HEK293 (cell line): ENCODE measurements around the gene OBSCN.

Experiments used
- GLIS2 ChIP-seq: fragments of 450-650 bp; formaldehyde crosslinking; IDR thresholded peaks from 2 replicates; pipeline ENCODE4 v1.5.1; 2016; ENCODE audit warnings: missing biosample characterization, missing genetic modification characterization
- HOXC10 ChIP-seq: sonication (generic); formaldehyde crosslinking; IDR thresholded peaks from 2 replicates; pipeline ENCODE4 v1.8.1; 2023; ENCODE audit warnings: mild to moderate bottlenecking, missing genetic modification reagents
- KLF16 ChIP-seq: fragments of 450-650 bp; formaldehyde crosslinking; IDR thresholded peaks from 2 replicates; pipeline ENCODE4 v1.5.1; 2017; ENCODE audit warnings: missing biosample characterization, missing genetic modification characterization
- KLF17 ChIP-seq: fragments of 450-650 bp; formaldehyde crosslinking; IDR thresholded peaks from 2 replicates; pipeline ENCODE4 v1.5.1; 2016; ENCODE audit warnings: missing biosample characterization, missing genetic modification characterization
- KLF8 ChIP-seq: fragments of 450-650 bp; formaldehyde crosslinking; IDR thresholded peaks from 2 replicates; pipeline ENCODE4 v1.5.1; 2016; ENCODE audit warnings: missing biosample characterization, missing genetic modification characterization
- MEIS1 ChIP-seq: sonication (generic); formaldehyde crosslinking; IDR thresholded peaks from 2 replicates; pipeline ENCODE4 v1.8.1; 2022; ENCODE audit warnings: missing genetic modification reagents, mild to moderate bottlenecking, borderline replicate concordance
- REPIN1 ChIP-seq: fragments of 450-650 bp; formaldehyde crosslinking; IDR thresholded peaks from 2 replicates; pipeline ENCODE4 v1.5.1; 2017; ENCODE audit warnings: missing biosample characterization, missing genetic modification characterization, low read depth
- SP7 ChIP-seq: fragments of 450-650 bp; formaldehyde crosslinking; IDR thresholded peaks from 2 replicates; pipeline ENCODE4 v1.5.1; 2016; ENCODE audit warnings: missing biosample characterization, missing genetic modification characterization
- ZBTB8A ChIP-seq: fragments of 450-650 bp; formaldehyde crosslinking; IDR thresholded peaks from 2 replicates; pipeline ENCODE4 v1.5.1; 2016; ENCODE audit warnings: missing biosample characterization, missing genetic modification characterization
- ZNF211 ChIP-seq: fragments of 450-650 bp; formaldehyde crosslinking; IDR thresholded peaks from 2 replicates; pipeline ENCODE4 v1.5.1; 2016; ENCODE audit warnings: low read depth, missing biosample characterization, missing genetic modification characterization
- ZNF274 ChIP-seq, 2 experiments: fragments of 200-500 bp in 1 of 2; fragments of 450-650 bp in 1 of 2; sonication (Bioruptor generic) in 1 of 2; formaldehyde crosslinking in 1 of 2; IDR thresholded peaks; 2 replicates each; pipeline versions ENCODE4 v1.5.1 to v1.6.1; 2014 to 2016; ENCODE audit warnings: borderline replicate concordance in 1 of 2, inconsistent platforms in 1 of 2, low read length in 1 of 2, missing biosample characterization in 1 of 2, missing genetic modification characterization in 1 of 2
- ZNF335 ChIP-seq: fragments of 450-650 bp; formaldehyde crosslinking; conservative IDR thresholded peaks from 2 replicates; pipeline ENCODE4 v1.5.1; 2016; ENCODE audit warnings: missing biosample characterization, missing genetic modification characterization
- ZNF350 ChIP-seq: fragments of 450-650 bp; formaldehyde crosslinking; IDR thresholded peaks from 2 replicates; pipeline ENCODE4 v1.5.0; 2017; ENCODE audit warnings: missing biosample characterization, mild to moderate bottlenecking, missing genetic modification characterization
- ZNF391 ChIP-seq: fragments of 450-650 bp; formaldehyde crosslinking; IDR thresholded peaks from 2 replicates; pipeline ENCODE4 v1.5.1; 2016; ENCODE audit warnings: low read depth, missing biosample characterization, missing genetic modification characterization, borderline replicate concordance
- ZNF501 ChIP-seq: fragments of 450-650 bp; formaldehyde crosslinking; IDR thresholded peaks from 2 replicates; pipeline ENCODE4 v1.5.1; 2016; ENCODE audit warnings: missing biosample characterization, missing genetic modification characterization
- ZNF530 ChIP-seq: fragments of 450-650 bp; formaldehyde crosslinking; IDR thresholded peaks from 2 replicates; pipeline ENCODE4 v1.5.1; 2016; ENCODE audit warnings: low read depth, missing biosample characterization, missing genetic modification characterization
- ZNF558 ChIP-seq: fragments of 450-650 bp; formaldehyde crosslinking; IDR thresholded peaks from 2 replicates; pipeline ENCODE4 v1.5.1; 2016; ENCODE audit warnings: missing biosample characterization, missing genetic modification characterization
- ZNF585B ChIP-seq: fragments of 450-650 bp; formaldehyde crosslinking; IDR thresholded peaks from 2 replicates; pipeline ENCODE4 v1.5.1; 2016; ENCODE audit warnings: missing biosample characterization, missing genetic modification characterization
- ZNF658 ChIP-seq: fragments of 450-650 bp; formaldehyde crosslinking; IDR thresholded peaks from 2 replicates; pipeline ENCODE4; 2016; ENCODE audit warnings: missing biosample characterization, missing genetic modification characterization
- ZNF776 ChIP-seq: fragments of 450-650 bp; formaldehyde crosslinking; IDR thresholded peaks from 2 replicates; pipeline ENCODE4 v1.5.0; 2017; ENCODE audit warnings: missing biosample characterization, missing genetic modification characterization, borderline replicate concordance
- ZNF791 ChIP-seq: fragments of 450-650 bp; formaldehyde crosslinking; IDR thresholded peaks from 2 replicates; pipeline ENCODE4 v1.5.1; 2016; ENCODE audit warnings: missing biosample characterization, missing genetic modification characterization
- ZSCAN18 ChIP-seq: fragments of 450-650 bp; formaldehyde crosslinking; IDR thresholded peaks from 2 replicates; pipeline ENCODE4 v1.5.1; 2016; ENCODE audit warnings: missing biosample characterization, missing genetic modification characterization
- ZSCAN4 ChIP-seq: fragments of 450-650 bp; formaldehyde crosslinking; IDR thresholded peaks from 2 replicates; pipeline ENCODE4 v1.5.1; 2017; ENCODE audit warnings: missing biosample characterization, missing genetic modification characterization
- ZXDB ChIP-seq: fragments of 450-650 bp; formaldehyde crosslinking; IDR thresholded peaks from 2 replicates; pipeline ENCODE4 v1.5.1; 2016; ENCODE audit warnings: missing biosample characterization, missing genetic modification characterization
- TF ChIP-seq, protein P1 (sequence below): fragments of 450-650 bp; formaldehyde crosslinking; IDR thresholded peaks from 2 replicates; pipeline ENCODE4; 2016; ENCODE audit warnings: missing biosample characterization, missing genetic modification characterization
- TF ChIP-seq, protein P2 (sequence below): fragments of 450-650 bp; formaldehyde crosslinking; IDR thresholded peaks from 2 replicates; pipeline ENCODE4 v1.5.1; 2016; ENCODE audit warnings: missing biosample characterization, missing genetic modification characterization, borderline replicate concordance
- TF ChIP-seq, protein P3 (sequence below): fragments of 450-650 bp; formaldehyde crosslinking; IDR thresholded peaks from 2 replicates; pipeline ENCODE4 v1.5.1; 2016; ENCODE audit warnings: missing biosample characterization, missing genetic modification characterization

The OBSCN gene

GRCh38 chr1:228407106-228408040 is 199.5 kb downstream of the OBSCN start (continued):
- TF ChIP-seq KLF17 (tag by site-specific recombination) (no peak), ZNF274 (IDR thresholded peaks at IDR 0.05; ENCODE audit: low read length) (no peak), ZNF274 (tag by site-specific recombination; IDR thresholded peaks at IDR 0.05; ENCODE audit: borderline replicate concordance) (no peak), REPIN1 (tag by site-specific recombination) (no peak), ZNF585B (tag by site-specific recombination) (no peak), ZNF776 (tag by site-specific recombination) (no peak), ZNF791 (tag by site-specific recombination) (no peak), MEIS1 (CRISPR knock-in tag) (no peak), KLF16 (tag by site-specific recombination) (no peak), GLIS2 (tag by site-specific recombination) (peak; percentile 84), HOXC10 (CRISPR knock-in tag) (no peak), ZNF350 (tag by site-specific recombination) (no peak), ZNF391 (no peak), ZXDB (tag by site-specific recombination) (peak; percentile 61; the same call in 1 of the 2 replicates), ZNF211 (tag by site-specific recombination) (no peak), ZNF558 (tag by site-specific recombination) (no peak), KLF8 (tag by site-specific recombination) (0 out of 2 replicates have a peak, but pooled peaks have one; percentile 7), ZNF501 (no peak), ZNF658 (no peak), ZSCAN4 (no peak), ZNF335 (tag by site-specific recombination) (peak; percentile 58), SP7 (tag by site-specific recombination) (peak; percentile 51; the same call in 1 of the 2 replicates), ZSCAN18 (tag by site-specific recombination) (no peak), ZBTB8A (tag by site-specific recombination) (peak; percentile 64; the same call in 1 of the 2 replicates), ZNF530 (tag by site-specific recombination) (no peak)
- TF ChIP-seq, protein P1, sequence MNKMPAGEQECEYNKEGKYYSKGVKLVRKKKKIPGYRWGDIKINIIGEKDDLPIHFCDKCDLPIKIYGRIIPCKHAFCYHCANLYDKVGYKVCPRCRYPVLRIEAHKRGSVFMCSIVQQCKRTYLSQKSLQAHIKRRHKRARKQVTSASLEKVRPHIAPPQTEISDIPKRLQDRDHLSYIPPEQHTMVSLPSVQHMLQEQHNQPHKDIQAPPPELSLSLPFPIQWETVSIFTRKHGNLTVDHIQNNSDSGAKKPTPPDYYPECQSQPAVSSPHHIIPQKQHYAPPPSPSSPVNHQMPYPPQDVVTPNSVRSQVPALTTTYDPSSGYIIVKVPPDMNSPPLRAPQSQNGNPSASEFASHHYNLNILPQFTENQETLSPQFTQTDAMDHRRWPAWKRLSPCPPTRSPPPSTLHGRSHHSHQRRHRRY (tag by site-specific recombination), result no peak
- TF ChIP-seq, protein P2, sequence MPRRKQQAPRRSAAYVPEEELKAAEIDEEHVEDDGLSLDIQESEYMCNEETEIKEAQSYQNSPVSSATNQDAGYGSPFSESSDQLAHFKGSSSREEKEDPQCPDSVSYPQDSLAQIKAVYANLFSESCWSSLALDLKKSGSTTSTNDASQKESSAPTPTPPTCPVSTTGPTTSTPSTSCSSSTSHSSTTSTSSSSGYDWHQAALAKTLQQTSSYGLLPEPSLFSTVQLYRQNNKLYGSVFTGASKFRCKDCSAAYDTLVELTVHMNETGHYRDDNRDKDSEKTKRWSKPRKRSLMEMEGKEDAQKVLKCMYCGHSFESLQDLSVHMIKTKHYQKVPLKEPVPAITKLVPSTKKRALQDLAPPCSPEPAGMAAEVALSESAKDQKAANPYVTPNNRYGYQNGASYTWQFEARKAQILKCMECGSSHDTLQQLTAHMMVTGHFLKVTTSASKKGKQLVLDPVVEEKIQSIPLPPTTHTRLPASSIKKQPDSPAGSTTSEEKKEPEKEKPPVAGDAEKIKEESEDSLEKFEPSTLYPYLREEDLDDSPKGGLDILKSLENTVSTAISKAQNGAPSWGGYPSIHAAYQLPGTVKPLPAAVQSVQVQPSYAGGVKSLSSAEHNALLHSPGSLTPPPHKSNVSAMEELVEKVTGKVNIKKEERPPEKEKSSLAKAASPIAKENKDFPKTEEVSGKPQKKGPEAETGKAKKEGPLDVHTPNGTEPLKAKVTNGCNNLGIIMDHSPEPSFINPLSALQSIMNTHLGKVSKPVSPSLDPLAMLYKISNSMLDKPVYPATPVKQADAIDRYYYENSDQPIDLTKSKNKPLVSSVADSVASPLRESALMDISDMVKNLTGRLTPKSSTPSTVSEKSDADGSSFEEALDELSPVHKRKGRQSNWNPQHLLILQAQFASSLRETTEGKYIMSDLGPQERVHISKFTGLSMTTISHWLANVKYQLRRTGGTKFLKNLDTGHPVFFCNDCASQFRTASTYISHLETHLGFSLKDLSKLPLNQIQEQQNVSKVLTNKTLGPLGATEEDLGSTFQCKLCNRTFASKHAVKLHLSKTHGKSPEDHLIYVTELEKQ (tag by site-specific recombination), result peak; percentile 15; the same call in 1 of the 2 replicates
- TF ChIP-seq, protein P3, sequence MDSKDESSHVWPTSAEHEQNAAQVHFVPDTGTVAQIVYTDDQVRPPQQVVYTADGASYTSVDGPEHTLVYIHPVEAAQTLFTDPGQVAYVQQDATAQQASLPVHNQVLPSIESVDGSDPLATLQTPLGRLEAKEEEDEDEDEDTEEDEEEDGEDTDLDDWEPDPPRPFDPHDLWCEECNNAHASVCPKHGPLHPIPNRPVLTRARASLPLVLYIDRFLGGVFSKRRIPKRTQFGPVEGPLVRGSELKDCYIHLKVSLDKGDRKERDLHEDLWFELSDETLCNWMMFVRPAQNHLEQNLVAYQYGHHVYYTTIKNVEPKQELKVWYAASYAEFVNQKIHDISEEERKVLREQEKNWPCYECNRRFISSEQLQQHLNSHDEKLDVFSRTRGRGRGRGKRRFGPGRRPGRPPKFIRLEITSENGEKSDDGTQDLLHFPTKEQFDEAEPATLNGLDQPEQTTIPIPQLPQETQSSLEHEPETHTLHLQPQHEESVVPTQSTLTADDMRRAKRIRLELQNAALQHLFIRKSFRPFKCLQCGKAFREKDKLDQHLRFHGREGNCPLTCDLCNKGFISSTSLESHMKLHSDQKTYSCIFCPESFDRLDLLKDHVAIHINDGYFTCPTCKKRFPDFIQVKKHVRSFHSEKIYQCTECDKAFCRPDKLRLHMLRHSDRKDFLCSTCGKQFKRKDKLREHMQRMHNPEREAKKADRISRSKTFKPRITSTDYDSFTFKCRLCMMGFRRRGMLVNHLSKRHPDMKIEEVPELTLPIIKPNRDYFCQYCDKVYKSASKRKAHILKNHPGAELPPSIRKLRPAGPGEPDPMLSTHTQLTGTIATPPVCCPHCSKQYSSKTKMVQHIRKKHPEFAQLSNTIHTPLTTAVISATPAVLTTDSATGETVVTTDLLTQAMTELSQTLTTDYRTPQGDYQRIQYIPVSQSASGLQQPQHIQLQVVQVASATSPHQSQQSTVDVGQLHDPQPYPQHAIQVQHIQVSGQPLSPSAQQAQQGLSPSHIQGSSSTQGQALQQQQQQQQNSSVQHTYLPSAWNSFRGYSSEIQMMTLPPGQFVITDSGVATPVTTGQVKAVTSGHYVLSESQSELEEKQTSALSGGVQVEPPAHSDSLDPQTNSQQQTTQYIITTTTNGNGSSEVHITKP (tag by site-specific recombination), result peak; percentile 79
